ENCODE results near the gene ZNF777.

DNA sequence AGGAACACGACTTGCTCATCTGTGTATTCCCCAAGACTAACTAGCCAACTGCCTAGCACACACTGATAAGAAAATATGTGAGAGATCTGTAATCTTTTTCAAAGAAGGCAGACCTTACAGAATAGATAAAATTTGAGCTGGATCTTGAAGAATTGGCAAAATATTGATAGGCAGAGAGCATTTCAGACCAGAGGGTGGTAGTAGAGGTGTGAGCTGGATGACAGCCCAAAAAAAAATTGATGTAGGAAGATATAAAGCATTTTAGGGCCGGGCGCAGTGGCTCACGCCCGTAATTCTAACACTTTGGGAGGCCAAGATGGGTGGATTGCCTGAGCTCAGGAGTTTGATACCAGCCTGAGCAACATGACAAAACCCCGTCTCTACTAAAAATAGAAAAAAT is 37.9 kb upstream of the ZNF777 start:
- TF ChIP-seq CTCF (IDR thresholded peaks at IDR 0.05; ENCODE audit: low read depth, low read length) (no peak), EZH2phosphoT487 (IDR thresholded peaks at IDR 0.05; ENCODE audit: low read depth) (no peak)

All from OCI-LY3 (cell line).